HEK293T (cell line): Measurements from ENCODE around the gene ATF7.

Experiments
- FOXK2 ChIP-seq: fragments of 450-650 bp; IDR thresholded peaks from 2 replicates; pipeline ENCODE4 v1.6.1; 2016; ENCODE audit warnings: mild to moderate bottlenecking
- NFRKB ChIP-seq: fragments of 450-650 bp; IDR thresholded peaks from 2 replicates; pipeline ENCODE4 v1.6.1; 2016; ENCODE audit warnings: mild to moderate bottlenecking, moderate library complexity

GRCh38 chr12:53462935-53463334, 163.2 kb downstream of the ATF7 start:
- no peak for TF ChIP-seq NFRKB
- TF ChIP-seq FOXK2, result no peak
